OCI-LY1 (cell line): ENCODE measurements around the gene PACSIN2.
"Not testable (repeated sequence)": the region's sequence is repeated elsewhere in the genome, so short reads cannot be mapped to it uniquely, and the experiment has no call there.

ENCODE experiments used
- H2AFZ ChIP-seq: fragments of 200-600 bp; sonication (generic), shearing (Covaris generic); 2 replicates; pipeline ENCODE4 v1.6.0; 2014; ENCODE audit warnings: antibody characterized with exemption, mild to moderate bottlenecking, low read length
- H3F3A ChIP-seq: fragments of 200-600 bp; sonication (generic), shearing (Covaris generic); 2 replicates; pipeline ENCODE4 v1.6.0; 2014; ENCODE audit warnings: mild to moderate bottlenecking, antibody characterized with exemption, low read length, moderate library complexity; ENCODE audit not compliant: insufficient read depth
- H3K27ac ChIP-seq: fragments of 200-600 bp; sonication (generic); 2 replicates; pipeline ENCODE4 v1.5.1; 2014; ENCODE audit warnings: low read length, mixed run types, mild to moderate bottlenecking, low read depth; ENCODE audit not compliant: poor library complexity, severe bottlenecking
- H3K27me3 ChIP-seq: fragments of 200-600 bp; sonication (generic); 2 replicates; pipeline ENCODE4 v1.6.0; 2014; ENCODE audit warnings: antibody characterized with exemption, mild to moderate bottlenecking, low read length, moderate library complexity; ENCODE audit not compliant: insufficient read depth
- H3K36me3 ChIP-seq: fragments of 200-600 bp; sonication (generic); 2 replicates; pipeline ENCODE4 v1.6.1; 2014; ENCODE audit warnings: mild to moderate bottlenecking, antibody characterized with exemption, low read length, moderate library complexity, mixed read lengths; ENCODE audit not compliant: insufficient read depth
- H3K4me1 ChIP-seq: fragments of 200-600 bp; sonication (generic); 2 replicates; pipeline ENCODE4 v1.5.1; 2014; ENCODE audit warnings: mild to moderate bottlenecking, low read length, moderate library complexity; ENCODE audit not compliant: insufficient read depth, severe bottlenecking
- H3K4me2 ChIP-seq: fragments of 200-600 bp; sonication (generic), shearing (Covaris generic); 2 replicates; pipeline ENCODE4 v1.6.1; 2014; ENCODE audit warnings: low read length
- H3K4me3 ChIP-seq: fragments of 200-600 bp; sonication (generic); 2 replicates; pipeline ENCODE4 v1.5.1; 2014; ENCODE audit warnings: low read length, low read depth, mild to moderate bottlenecking, mixed read lengths; ENCODE audit not compliant: poor library complexity, severe bottlenecking
- H3K79me2 ChIP-seq: fragments of 200-600 bp; shearing (Covaris generic); 2 replicates; pipeline ENCODE4 v1.6.1; 2016; ENCODE audit warnings: mixed run types, low read length, mixed read lengths; ENCODE audit not compliant: insufficient read depth
- H3K9ac ChIP-seq: fragments of 200-600 bp; sonication (generic), shearing (Covaris generic); 2 replicates; pipeline ENCODE4 v1.6.1; 2014; ENCODE audit warnings: mild to moderate bottlenecking, low read length, mixed read lengths
- H3K9me2 ChIP-seq: fragments of 200-600 bp; sonication (generic), shearing (Covaris generic); 2 replicates; pipeline ENCODE4 v1.6.1; 2014; ENCODE audit warnings: low read depth, mild to moderate bottlenecking, low read length, mixed read lengths
- H3K9me3 ChIP-seq: fragments of 200-600 bp; shearing (Covaris generic); 2 replicates; pipeline ENCODE4 v1.6.1; 2014; ENCODE audit warnings: low read length, mixed read lengths
- H4K20me1 ChIP-seq: fragments of 200-600 bp; sonication (generic), shearing (Covaris generic); 2 replicates; pipeline ENCODE4 v1.6.0; 2016; ENCODE audit warnings: mild to moderate bottlenecking, low read length; ENCODE audit not compliant: insufficient read depth
- CTCF ChIP-seq: fragments of 200-600 bp; sonication (generic), shearing (Covaris generic); IDR thresholded peaks from 2 replicates; pipeline ENCODE4 v1.5.1; 2017; ENCODE audit warnings: mild to moderate bottlenecking, antibody characterized with exemption, low read length, moderate library complexity, mixed read lengths
- EZH2 ChIP-seq: fragments of 200-600 bp; sonication (generic), shearing (Covaris generic); IDR thresholded peaks from 2 replicates; pipeline ENCODE4 v1.8.0; 2017; ENCODE audit warnings: borderline replicate concordance, mixed run types, mild to moderate bottlenecking, antibody characterized with exemption, low read length, moderate library complexity, mixed read lengths

The PACSIN2 gene

GRCh38 chr22:42938449-42938848 is 76.5 kb downstream of the PACSIN2 start:
- no peak overlapping the region for H3K4me3 ChIP-seq
- H4K20me1 ChIP-seq, result no peaks in the 10 kb centered on the region
- peaks cover 4% of the 10 kb centered on the region for H3K4me1 ChIP-seq
- H3K9me2 ChIP-seq, result no peaks in the 10 kb centered on the region
- no peaks in the 10 kb centered on the region for H3K27me3 ChIP-seq
- no peaks in the 10 kb centered on the region for H3K79me2 ChIP-seq
- no peaks in the 10 kb centered on the region for H3K9me3 ChIP-seq
- H2AFZ ChIP-seq, result no peak overlapping the region
- no peaks in the 10 kb centered on the region for H3K36me3 ChIP-seq
- H3K27ac ChIP-seq, result no peak overlapping the region
- TF ChIP-seq CTCF, result no peak
- TF ChIP-seq EZH2, result no peak
- H3F3A ChIP-seq, result no peaks in the 10 kb centered on the region
- H3K9ac ChIP-seq, result no peak overlapping the region
- no peak overlapping the region for H3K4me2 ChIP-seq

DNA sequence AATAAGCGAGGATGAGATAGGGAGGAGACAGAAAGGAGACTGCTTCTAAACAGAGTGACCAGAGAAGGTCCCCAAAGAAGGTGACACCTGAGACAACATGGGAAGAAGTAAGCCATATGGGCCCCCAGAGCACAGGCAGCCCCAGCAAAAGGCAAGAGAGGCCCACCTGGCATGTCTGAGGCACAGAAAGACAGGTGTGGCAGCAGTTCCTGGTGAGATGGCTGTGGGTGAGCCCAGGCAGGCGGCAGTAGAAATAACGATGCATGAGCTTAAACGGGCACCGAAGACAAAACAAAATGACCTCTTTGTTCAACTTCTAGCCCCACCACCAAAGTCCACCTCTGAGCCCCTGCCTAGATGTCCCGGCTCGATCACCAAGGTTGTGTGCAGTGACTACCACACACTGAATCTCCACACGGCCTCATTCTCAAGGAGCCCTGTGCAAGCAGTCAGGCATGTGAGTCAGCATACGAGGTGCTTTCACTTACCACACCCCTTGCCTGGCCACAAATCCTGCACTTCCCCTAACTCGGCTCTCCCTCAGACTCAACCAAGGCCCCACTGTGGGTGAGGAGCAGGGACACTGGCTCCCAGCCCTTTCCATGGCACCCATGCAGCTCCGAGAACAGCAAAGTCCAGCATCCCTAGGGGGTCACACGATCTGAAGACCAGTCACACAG is 77.6 kb downstream of the PACSIN2 start:
- Histone ChIP-seq H3K9ac (no peak overlapping the region), H3K27me3 (no peaks in the 10 kb centered on the region), H3K27ac (no peak overlapping the region), H3K79me2 (no peaks in the 10 kb centered on the region), H3K4me2 (no peak overlapping the region), H3K9me2 (no peaks in the 10 kb centered on the region), H3K4me1 (peaks cover 8% of the 10 kb centered on the region), H2AFZ (no peak overlapping the region), H4K20me1 (no peaks in the 10 kb centered on the region), H3K36me3 (no peaks in the 10 kb centered on the region), H3K9me3 (no peaks in the 10 kb centered on the region), H3K4me3 (no peak overlapping the region), H3F3A (no peaks in the 10 kb centered on the region)
- TF ChIP-seq EZH2, result no peak
- no peak for TF ChIP-seq CTCF

GRCh38 chr22:42936680-42937079 is 78.3 kb downstream of the PACSIN2 start:
- not testable (repeated sequence) for H3K9ac ChIP-seq, H4K20me1 ChIP-seq, H2AFZ ChIP-seq, H3K4me1 ChIP-seq, H3K4me2 ChIP-seq, H3F3A ChIP-seq, H3K36me3 ChIP-seq, H3K9me2 ChIP-seq, H3K79me2 ChIP-seq, H3K27me3 ChIP-seq, H3K9me3 ChIP-seq, H3K4me3 ChIP-seq, H3K27ac ChIP-seq

- Histone ChIP-seq H3F3A (no peaks in the 10 kb centered on the region), H3K4me3 (no peak overlapping the region), H3K36me3 (no peaks in the 10 kb centered on the region), H3K79me2 (no peaks in the 10 kb centered on the region), H4K20me1 (peaks cover 3% of the 10 kb centered on the region; the same call in 1 of the 2 replicates), H3K9me3 (no peaks in the 10 kb centered on the region), H3K4me1 (peaks cover 11% of the 10 kb centered on the region), H3K9ac (no peak overlapping the region), H3K27ac (no peak overlapping the region), H3K4me2 (no peak overlapping the region), H3K9me2 (no peaks in the 10 kb centered on the region), H2AFZ (no peak overlapping the region), H3K27me3 (no peaks in the 10 kb centered on the region)
- TF ChIP-seq CTCF, result no peak
- TF ChIP-seq EZH2, result no peak
These were observed 80.6 kb downstream of the PACSIN2 start for GRCh38 chr22:42934338-42934737.
